C4-2B (cell line): ENCODE measurements around the gene ESRRB.

Experiments used
- CTCF ChIP-seq: fragments of 450-650 bp; conservative IDR thresholded peaks from 2 replicates; pipeline ENCODE4 v1.5.1; 2017; ENCODE audit warnings: mild to moderate bottlenecking
- ZFX ChIP-seq: fragments of 450-650 bp; IDR thresholded peaks from 2 replicates; pipeline ENCODE4 v1.6.1; 2017

GRCh38 chr14:76350671-76351070 lies 25.3 kb upstream of the ESRRB start:
- TF ChIP-seq CTCF = no peak
- TF ChIP-seq ZFX = no peak
